Measurements from ENCODE around the gene AHCYL2.

The AHCYL2 gene

DNA sequence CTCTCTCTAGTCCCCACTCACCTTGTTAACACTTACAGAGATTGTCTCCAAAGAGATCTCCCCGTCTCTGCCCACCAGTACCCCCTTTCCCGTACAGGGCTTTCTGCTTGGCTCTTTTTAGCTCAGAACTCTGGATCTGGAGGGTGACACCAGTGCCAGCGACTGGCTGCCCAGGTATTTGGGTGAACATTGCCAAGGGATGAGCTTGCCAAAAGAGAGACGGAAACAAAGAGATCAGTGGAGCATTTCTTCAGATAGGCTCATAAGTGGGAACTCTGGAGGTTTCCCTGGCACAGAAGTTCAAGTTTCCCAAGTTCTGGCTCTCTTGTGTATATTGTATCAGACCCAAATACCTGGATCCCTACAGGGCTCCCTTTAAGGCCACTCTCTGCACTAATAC, 239.4 kb downstream of the AHCYL2 start:
- H3F3A ChIP-seq (ENCODE audit: low read depth) = no peaks in the 10 kb centered on the region
- no peaks in the 10 kb centered on the region for H3K79me2 ChIP-seq (ENCODE audit: insufficient read depth, low read length)
- H4K20me1 ChIP-seq (ENCODE audit: insufficient read depth, low read length, poor library complexity, severe bottlenecking) = no peaks in the 10 kb centered on the region
- no peak overlapping the region for H3K9ac ChIP-seq (ENCODE audit: low read depth, low read length, poor library complexity, severe bottlenecking)
- no peak overlapping the region for H3K4me2 ChIP-seq (ENCODE audit: low read depth, low read length, poor library complexity, severe bottlenecking)
- H3K27me3 ChIP-seq (ENCODE audit: insufficient read depth, low read length, poor library complexity, severe bottlenecking) = no peaks in the 10 kb centered on the region
- H3K4me3 ChIP-seq (ENCODE audit: low read length, poor library complexity, severe bottlenecking) = no peak overlapping the region
- H3K9me3 ChIP-seq (ENCODE audit: insufficient read depth, low read depth, low read length) = no peaks in the 10 kb centered on the region
- TF ChIP-seq EZH2phosphoT487 (IDR thresholded peaks at IDR 0.05; ENCODE audit: borderline replicate concordance) = no peak
- TF ChIP-seq, protein P1, sequence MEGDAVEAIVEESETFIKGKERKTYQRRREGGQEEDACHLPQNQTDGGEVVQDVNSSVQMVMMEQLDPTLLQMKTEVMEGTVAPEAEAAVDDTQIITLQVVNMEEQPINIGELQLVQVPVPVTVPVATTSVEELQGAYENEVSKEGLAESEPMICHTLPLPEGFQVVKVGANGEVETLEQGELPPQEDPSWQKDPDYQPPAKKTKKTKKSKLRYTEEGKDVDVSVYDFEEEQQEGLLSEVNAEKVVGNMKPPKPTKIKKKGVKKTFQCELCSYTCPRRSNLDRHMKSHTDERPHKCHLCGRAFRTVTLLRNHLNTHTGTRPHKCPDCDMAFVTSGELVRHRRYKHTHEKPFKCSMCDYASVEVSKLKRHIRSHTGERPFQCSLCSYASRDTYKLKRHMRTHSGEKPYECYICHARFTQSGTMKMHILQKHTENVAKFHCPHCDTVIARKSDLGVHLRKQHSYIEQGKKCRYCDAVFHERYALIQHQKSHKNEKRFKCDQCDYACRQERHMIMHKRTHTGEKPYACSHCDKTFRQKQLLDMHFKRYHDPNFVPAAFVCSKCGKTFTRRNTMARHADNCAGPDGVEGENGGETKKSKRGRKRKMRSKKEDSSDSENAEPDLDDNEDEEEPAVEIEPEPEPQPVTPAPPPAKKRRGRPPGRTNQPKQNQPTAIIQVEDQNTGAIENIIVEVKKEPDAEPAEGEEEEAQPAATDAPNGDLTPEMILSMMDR (conservative IDR thresholded peaks at IDR 0.05; ENCODE audit: low read length) = no peak
- H3K36me3 ChIP-seq (ENCODE audit: insufficient read depth, low read length) = peaks cover 1% of the 10 kb centered on the region; the same call in 1 of the 2 replicates
- no peak overlapping the region for H2AFZ ChIP-seq (ENCODE audit: low read length)
- H3K9me2 ChIP-seq (replicated peaks; ENCODE audit: low read depth, low read length) = no peaks in the 10 kb centered on the region
- no peaks in the 10 kb centered on the region for H3K4me1 ChIP-seq (ENCODE audit: insufficient read depth, low read length, poor library complexity, severe bottlenecking)

DNA sequence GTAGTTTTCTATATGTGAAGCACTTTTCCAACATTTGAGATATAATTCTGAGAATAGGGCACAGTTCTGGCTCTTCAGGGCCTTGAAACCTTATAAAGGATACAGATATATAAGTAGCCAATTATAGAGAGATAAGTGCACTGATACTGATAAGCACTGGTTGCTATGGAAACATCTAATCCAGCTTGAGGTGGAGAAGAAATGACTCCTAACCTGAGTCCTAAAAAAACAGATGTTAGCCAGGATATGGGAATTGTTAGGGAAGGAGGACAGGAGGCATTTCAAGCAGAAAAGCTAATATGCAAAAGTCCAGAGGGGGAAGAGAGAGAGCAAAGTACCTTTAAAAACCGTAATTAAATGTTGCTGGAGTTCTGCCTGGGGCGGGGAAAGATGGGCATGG, 240.2 kb downstream of the AHCYL2 start:
- no peak overlapping the region for H3K9ac ChIP-seq (ENCODE audit: low read depth, low read length, poor library complexity, severe bottlenecking)
- no peak overlapping the region for H3K4me2 ChIP-seq (ENCODE audit: low read depth, low read length, poor library complexity, severe bottlenecking)
- no peaks in the 10 kb centered on the region for H3K4me1 ChIP-seq (ENCODE audit: insufficient read depth, low read length, poor library complexity, severe bottlenecking)
- no peaks in the 10 kb centered on the region for H3K36me3 ChIP-seq (ENCODE audit: insufficient read depth, low read length)
- no peaks in the 10 kb centered on the region for H3K9me3 ChIP-seq (ENCODE audit: insufficient read depth, low read depth, low read length)
- H2AFZ ChIP-seq (ENCODE audit: low read length) = no peak overlapping the region
- H3K4me3 ChIP-seq (ENCODE audit: low read length, poor library complexity, severe bottlenecking) = no peak overlapping the region
- no peaks in the 10 kb centered on the region for H4K20me1 ChIP-seq (ENCODE audit: insufficient read depth, low read length, poor library complexity, severe bottlenecking)
- TF ChIP-seq, protein P1 (conservative IDR thresholded peaks at IDR 0.05; ENCODE audit: low read length) = no peak
- no peak for TF ChIP-seq EZH2phosphoT487 (IDR thresholded peaks at IDR 0.05; ENCODE audit: borderline replicate concordance)
- H3F3A ChIP-seq (ENCODE audit: low read depth) = no peaks in the 10 kb centered on the region
- no peaks in the 10 kb centered on the region for H3K9me2 ChIP-seq (replicated peaks; ENCODE audit: low read depth, low read length)
- H3K27me3 ChIP-seq (ENCODE audit: insufficient read depth, low read length, poor library complexity, severe bottlenecking) = no peaks in the 10 kb centered on the region
- H3K79me2 ChIP-seq (ENCODE audit: insufficient read depth, low read length) = no peaks in the 10 kb centered on the region

DNA sequence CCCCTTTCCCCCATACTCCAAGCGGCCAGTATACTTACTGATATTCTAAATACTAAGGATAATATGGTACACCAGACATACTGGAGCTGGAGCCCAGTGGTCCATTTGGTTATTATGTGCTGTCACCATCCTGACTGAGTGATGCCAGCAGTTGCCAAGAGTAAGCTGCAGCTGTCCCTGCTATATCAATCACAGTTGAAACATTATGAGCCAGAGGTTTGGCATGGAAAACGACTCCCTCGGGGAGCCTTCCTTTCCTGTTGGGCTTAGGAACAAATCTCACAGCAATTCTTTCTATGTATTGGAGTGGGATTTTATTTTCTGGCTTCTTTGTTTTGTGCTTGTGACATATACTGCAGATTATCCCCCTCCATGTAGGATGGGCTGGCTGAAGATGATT, 242.0 kb downstream of the AHCYL2 start:
- H3K9me2 ChIP-seq (replicated peaks; ENCODE audit: low read depth, low read length) = no peaks in the 10 kb centered on the region
- no peaks in the 10 kb centered on the region for H3K4me1 ChIP-seq (ENCODE audit: insufficient read depth, low read length, poor library complexity, severe bottlenecking)
- H3K36me3 ChIP-seq (ENCODE audit: insufficient read depth, low read length) = no peaks in the 10 kb centered on the region
- TF ChIP-seq, protein P1 (conservative IDR thresholded peaks at IDR 0.05; ENCODE audit: low read length) = no peak
- no peak for TF ChIP-seq EZH2phosphoT487 (IDR thresholded peaks at IDR 0.05; ENCODE audit: borderline replicate concordance)
- H2AFZ ChIP-seq (ENCODE audit: low read length) = no peak overlapping the region
- H4K20me1 ChIP-seq (ENCODE audit: insufficient read depth, low read length, poor library complexity, severe bottlenecking) = no peaks in the 10 kb centered on the region
- H3K79me2 ChIP-seq (ENCODE audit: insufficient read depth, low read length) = no peaks in the 10 kb centered on the region
- no peaks in the 10 kb centered on the region for H3K9me3 ChIP-seq (ENCODE audit: insufficient read depth, low read depth, low read length)
- no peaks in the 10 kb centered on the region for H3K27me3 ChIP-seq (ENCODE audit: insufficient read depth, low read length, poor library complexity, severe bottlenecking)
- H3F3A ChIP-seq (ENCODE audit: low read depth) = no peaks in the 10 kb centered on the region
- H3K4me2 ChIP-seq (ENCODE audit: low read depth, low read length, poor library complexity, severe bottlenecking) = no peak overlapping the region
- no peak overlapping the region for H3K4me3 ChIP-seq (ENCODE audit: low read length, poor library complexity, severe bottlenecking)
- H3K9ac ChIP-seq (ENCODE audit: low read depth, low read length, poor library complexity, severe bottlenecking) = no peak overlapping the region

Data from Loucy (cell line).